Measurements from ENCODE around the gene DNAJC8.

DNA sequence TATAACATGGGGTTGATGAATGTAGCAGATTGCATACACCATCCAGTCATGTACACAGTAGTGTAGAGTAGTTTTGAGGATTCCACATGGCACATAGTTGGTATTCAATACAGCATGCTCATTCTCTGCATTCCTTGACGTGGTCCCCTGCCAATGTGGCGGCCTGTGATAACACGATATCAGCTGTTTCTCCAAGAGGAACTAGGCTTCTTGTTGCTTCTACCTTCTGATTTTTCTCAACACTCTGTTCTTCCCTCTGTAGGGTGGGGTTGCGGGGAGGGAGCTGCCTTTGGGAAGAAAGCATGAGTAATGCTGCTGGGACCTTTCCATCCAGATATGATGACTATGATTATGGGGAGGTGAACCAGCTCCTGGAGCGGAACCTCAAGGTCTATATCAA lies 45.9 kb upstream of the DNAJC8 start:
- TF ChIP-seq, protein P1, sequence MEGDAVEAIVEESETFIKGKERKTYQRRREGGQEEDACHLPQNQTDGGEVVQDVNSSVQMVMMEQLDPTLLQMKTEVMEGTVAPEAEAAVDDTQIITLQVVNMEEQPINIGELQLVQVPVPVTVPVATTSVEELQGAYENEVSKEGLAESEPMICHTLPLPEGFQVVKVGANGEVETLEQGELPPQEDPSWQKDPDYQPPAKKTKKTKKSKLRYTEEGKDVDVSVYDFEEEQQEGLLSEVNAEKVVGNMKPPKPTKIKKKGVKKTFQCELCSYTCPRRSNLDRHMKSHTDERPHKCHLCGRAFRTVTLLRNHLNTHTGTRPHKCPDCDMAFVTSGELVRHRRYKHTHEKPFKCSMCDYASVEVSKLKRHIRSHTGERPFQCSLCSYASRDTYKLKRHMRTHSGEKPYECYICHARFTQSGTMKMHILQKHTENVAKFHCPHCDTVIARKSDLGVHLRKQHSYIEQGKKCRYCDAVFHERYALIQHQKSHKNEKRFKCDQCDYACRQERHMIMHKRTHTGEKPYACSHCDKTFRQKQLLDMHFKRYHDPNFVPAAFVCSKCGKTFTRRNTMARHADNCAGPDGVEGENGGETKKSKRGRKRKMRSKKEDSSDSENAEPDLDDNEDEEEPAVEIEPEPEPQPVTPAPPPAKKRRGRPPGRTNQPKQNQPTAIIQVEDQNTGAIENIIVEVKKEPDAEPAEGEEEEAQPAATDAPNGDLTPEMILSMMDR (IDR thresholded peaks at IDR 0.05; ENCODE audit: low read depth, low read length, poor library complexity, severe bottlenecking): no peak
- TF ChIP-seq EZH2phosphoT487 (IDR thresholded peaks at IDR 0.05; ENCODE audit: borderline replicate concordance, low read length): no peak

All from DOHH2 (cell line).